ENCODE measurements around the gene ANKRD13B. TPM values are rescaled to one million over a fixed set of nuclear protein-coding genes. Genes with fewer than 3 reads are reported as not detected.

ANKRD13B gene
- total and polyA plus RNA-seq, 2 of the 13 experiments (the other 11 are each of a cell fraction or from before 2014, with no cell fraction given) = 1.7 to 1.8 TPM

DNA sequence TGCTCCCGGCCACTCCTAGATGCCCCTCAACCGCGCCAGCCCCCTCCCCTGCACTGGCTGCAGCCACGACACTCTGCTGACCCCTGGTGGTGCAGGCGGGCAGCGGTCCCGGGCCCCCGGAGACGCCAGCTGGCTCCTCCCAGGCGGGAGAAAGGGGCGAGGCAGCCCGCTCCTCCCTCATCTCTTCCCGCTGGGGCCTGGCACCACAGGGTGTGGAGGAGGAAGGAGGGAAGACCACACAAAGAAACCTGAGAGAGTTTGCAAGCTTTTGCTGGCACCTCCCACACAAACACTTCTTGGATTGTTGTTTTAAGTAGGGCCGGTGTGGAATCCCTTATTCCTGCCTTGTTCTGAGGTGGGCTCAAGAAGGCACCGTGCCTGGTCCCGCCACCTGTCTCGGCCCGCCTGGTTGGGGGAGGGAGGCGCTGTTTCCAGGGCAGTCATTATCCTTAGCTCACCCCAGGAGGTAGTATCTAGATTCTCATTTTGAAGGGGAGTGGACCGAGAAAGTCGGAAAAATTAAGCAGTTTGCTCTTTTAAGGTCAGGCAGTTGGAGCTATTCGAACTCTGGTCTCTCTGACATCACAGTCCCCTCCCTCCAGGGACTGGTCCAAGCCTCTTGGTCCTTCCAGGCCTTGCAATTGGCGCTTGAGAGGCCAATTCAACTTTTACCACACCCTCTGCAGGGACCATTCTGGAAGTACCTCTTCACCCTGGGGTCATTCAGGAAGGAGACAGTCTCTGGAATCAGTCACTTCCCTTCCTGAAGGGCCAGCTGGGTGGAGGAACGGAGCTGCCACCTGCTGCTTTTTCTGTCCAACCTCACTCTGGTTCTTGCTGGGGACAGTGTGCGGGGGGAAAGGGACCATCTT, 959 bp upstream of the ANKRD13B start (continued):
- TF ChIP-seq, protein P1, sequence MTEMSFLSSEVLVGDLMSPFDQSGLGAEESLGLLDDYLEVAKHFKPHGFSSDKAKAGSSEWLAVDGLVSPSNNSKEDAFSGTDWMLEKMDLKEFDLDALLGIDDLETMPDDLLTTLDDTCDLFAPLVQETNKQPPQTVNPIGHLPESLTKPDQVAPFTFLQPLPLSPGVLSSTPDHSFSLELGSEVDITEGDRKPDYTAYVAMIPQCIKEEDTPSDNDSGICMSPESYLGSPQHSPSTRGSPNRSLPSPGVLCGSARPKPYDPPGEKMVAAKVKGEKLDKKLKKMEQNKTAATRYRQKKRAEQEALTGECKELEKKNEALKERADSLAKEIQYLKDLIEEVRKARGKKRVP (CRISPR knock-in tag; IDR thresholded peaks at IDR 0.05) = no peak
- no peak for TF ChIP-seq ZNF629 (CRISPR knock-in tag; conservative IDR thresholded peaks at IDR 0.05)
- TF ChIP-seq ERF (CRISPR knock-in tag; IDR thresholded peaks at IDR 0.05) = 0 out of 2 replicates have a peak, but pooled peaks have one; percentile 26
- TF ChIP-seq, protein P2, sequence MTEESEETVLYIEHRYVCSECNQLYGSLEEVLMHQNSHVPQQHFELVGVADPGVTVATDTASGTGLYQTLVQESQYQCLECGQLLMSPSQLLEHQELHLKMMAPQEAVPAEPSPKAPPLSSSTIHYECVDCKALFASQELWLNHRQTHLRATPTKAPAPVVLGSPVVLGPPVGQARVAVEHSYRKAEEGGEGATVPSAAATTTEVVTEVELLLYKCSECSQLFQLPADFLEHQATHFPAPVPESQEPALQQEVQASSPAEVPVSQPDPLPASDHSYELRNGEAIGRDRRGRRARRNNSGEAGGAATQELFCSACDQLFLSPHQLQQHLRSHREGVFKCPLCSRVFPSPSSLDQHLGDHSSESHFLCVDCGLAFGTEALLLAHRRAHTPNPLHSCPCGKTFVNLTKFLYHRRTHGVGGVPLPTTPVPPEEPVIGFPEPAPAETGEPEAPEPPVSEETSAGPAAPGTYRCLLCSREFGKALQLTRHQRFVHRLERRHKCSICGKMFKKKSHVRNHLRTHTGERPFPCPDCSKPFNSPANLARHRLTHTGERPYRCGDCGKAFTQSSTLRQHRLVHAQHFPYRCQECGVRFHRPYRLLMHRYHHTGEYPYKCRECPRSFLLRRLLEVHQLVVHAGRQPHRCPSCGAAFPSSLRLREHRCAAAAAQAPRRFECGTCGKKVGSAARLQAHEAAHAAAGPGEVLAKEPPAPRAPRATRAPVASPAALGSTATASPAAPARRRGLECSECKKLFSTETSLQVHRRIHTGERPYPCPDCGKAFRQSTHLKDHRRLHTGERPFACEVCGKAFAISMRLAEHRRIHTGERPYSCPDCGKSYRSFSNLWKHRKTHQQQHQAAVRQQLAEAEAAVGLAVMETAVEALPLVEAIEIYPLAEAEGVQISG (CRISPR knock-in tag; IDR thresholded peaks at IDR 0.05) = 0 out of 2 replicates have a peak, but pooled peaks have one; percentile 37
- peak; percentile 75 for TF ChIP-seq SP5 (CRISPR knock-in tag; IDR thresholded peaks at IDR 0.05; ENCODE audit: borderline replicate concordance, low read depth)
- TF ChIP-seq NFKB2 (CRISPR knock-in tag; IDR thresholded peaks at IDR 0.05; ENCODE audit: borderline replicate concordance) = 0 out of 2 replicates have a peak, but pooled peaks have one; percentile 25
- no peak for TF ChIP-seq RBAK (CRISPR knock-in tag; IDR thresholded peaks at IDR 0.05)
- peak; percentile 62 for TF ChIP-seq DMAP1 (CRISPR knock-in tag; IDR thresholded peaks at IDR 0.05)
- TF ChIP-seq, protein P3, sequence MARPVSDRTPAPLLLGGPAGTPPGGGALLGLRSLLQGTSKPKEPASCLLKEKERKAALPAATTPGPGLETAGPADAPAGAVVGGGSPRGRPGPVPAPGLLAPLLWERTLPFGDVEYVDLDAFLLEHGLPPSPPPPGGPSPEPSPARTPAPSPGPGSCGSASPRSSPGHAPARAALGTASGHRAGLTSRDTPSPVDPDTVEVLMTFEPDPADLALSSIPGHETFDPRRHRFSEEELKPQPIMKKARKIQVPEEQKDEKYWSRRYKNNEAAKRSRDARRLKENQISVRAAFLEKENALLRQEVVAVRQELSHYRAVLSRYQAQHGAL (CRISPR knock-in tag; IDR thresholded peaks at IDR 0.05; ENCODE audit: not compliant biosample characterization) = no peak
- TF ChIP-seq ZNF841 (CRISPR knock-in tag; IDR thresholded peaks at IDR 0.05; ENCODE audit: borderline replicate concordance) = no peak
- TF ChIP-seq, protein P4, sequence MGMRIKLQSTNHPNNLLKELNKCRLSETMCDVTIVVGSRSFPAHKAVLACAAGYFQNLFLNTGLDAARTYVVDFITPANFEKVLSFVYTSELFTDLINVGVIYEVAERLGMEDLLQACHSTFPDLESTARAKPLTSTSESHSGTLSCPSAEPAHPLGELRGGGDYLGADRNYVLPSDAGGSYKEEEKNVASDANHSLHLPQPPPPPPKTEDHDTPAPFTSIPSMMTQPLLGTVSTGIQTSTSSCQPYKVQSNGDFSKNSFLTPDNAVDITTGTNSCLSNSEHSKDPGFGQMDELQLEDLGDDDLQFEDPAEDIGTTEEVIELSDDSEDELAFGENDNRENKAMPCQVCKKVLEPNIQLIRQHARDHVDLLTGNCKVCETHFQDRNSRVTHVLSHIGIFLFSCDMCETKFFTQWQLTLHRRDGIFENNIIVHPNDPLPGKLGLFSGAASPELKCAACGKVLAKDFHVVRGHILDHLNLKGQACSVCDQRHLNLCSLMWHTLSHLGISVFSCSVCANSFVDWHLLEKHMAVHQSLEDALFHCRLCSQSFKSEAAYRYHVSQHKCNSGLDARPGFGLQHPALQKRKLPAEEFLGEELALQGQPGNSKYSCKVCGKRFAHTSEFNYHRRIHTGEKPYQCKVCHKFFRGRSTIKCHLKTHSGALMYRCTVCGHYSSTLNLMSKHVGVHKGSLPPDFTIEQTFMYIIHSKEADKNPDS (CRISPR knock-in tag; IDR thresholded peaks at IDR 0.05) = 0 out of 2 replicates have a peak, but pooled peaks have one; percentile 11
- TF ChIP-seq ZFX (CRISPR knock-in tag; IDR thresholded peaks at IDR 0.05; ENCODE audit: low read depth) = peak; percentile 61
- TF ChIP-seq, protein P5, sequence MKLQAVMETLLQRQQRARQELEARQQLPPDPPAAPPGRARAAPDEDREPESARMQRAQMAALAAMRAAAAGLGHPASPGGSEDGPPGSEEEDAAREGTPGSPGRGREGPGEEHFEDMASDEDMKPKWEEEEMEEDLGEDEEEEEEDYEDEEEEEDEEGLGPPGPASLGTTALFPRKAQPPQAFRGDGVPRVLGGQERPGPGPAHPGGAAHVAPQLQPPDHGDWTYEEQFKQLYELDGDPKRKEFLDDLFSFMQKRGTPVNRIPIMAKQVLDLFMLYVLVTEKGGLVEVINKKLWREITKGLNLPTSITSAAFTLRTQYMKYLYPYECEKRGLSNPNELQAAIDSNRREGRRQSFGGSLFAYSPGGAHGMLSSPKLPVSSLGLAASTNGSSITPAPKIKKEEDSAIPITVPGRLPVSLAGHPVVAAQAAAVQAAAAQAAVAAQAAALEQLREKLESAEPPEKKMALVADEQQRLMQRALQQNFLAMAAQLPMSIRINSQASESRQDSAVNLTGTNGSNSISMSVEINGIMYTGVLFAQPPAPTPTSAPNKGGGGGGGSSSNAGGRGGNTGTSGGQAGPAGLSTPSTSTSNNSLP (IDR thresholded peaks at IDR 0.05; ENCODE audit: low read depth, low read length) = no peak
- TF ChIP-seq ZNF251 (CRISPR knock-in tag; IDR thresholded peaks at IDR 0.05) = no peak
- TF ChIP-seq SAFB2 (CRISPR knock-in tag; IDR thresholded peaks at IDR 0.05; ENCODE audit: borderline replicate concordance, low read depth) = no peak; the same call in 1 of the 2 replicates
- TF ChIP-seq ZNF547 (CRISPR knock-in tag; IDR thresholded peaks at IDR 0.05) = peak; percentile 40; the same call in 1 of the 2 replicates
- no peak for TF ChIP-seq ZNF24 (IDR thresholded peaks at IDR 0.05)
- TF ChIP-seq ZNF331 (CRISPR knock-in tag; IDR thresholded peaks at IDR 0.05) = peak; percentile 38; the same call in 1 of the 2 replicates
- TF ChIP-seq NFE2 (CRISPR knock-in tag; IDR thresholded peaks at IDR 0.05) = no peak

All from HepG2 (cell line).